ENCODE data around the gene NFIX. TPM values are rescaled to one million over a fixed set of nuclear protein-coding genes. Genes with fewer than 3 reads are reported as not detected.

Gene NFIX
- total RNA-seq, 4 donors from 2014 or later: 126 to 223 (median 176) TPM

DNA sequence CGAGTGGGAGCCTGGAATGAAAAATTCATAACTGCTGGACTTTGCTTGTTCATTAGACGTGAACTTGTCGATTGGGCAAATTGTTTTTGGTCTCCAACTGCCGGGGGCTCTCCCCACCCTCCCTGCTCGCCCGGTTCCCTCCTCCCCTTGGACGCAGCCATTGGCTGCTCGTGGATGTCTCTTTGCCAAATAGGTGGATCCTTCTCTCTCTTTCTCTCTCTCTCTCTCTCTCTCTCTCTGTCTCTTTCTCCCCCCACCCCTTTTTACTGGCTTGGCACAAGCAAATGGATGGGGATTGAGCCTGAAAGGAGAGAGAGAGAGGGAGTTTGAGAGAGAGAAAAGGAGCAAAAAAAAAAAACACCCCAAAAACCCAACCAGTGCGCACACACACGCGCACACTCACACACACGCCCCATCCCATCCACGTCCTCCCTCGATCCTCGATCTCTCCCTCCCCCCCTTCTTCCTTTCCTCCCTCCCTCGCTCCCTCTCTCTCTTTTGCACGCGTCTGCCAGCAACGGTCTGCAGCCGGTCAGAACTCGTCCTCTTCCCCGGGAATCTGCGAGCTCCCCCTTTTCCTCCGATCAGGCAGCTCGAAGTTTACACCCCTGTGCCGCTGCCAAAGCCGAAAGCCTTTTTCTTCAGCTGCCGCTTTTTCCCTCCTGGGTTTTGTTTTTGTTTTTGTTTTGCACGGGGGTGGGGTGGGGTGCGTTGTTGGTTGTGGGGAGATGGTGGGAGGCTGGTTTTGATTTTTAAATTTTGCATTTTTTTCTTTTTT, 27.8 kb downstream of the NFIX start:
- Histone ChIP-seq H3K27me3 (no peaks in the 10 kb centered on the region), H3K27ac (peak overlapping the region; percentile 97), H3K9me3 (no peaks in the 10 kb centered on the region), H3K4me3 (peak overlapping the region; percentile 55), H3K36me3 (no peaks in the 10 kb centered on the region), H3K4me1 (peaks cover 98% of the 10 kb centered on the region)
- peak; percentile 93 to 95 for DNase-seq (ENCODE audit: low spot score in 2 of 2)
- 1% methylated on average over 30 of the region's 30 CpGs for WGBS
- TF ChIP-seq POLR2A (IDR thresholded peaks at IDR 0.05) (no peak), POLR2AphosphoS5 (IDR thresholded peaks at IDR 0.05) (peak in 2 of 3 donors; percentile 55 to 58)

DNA sequence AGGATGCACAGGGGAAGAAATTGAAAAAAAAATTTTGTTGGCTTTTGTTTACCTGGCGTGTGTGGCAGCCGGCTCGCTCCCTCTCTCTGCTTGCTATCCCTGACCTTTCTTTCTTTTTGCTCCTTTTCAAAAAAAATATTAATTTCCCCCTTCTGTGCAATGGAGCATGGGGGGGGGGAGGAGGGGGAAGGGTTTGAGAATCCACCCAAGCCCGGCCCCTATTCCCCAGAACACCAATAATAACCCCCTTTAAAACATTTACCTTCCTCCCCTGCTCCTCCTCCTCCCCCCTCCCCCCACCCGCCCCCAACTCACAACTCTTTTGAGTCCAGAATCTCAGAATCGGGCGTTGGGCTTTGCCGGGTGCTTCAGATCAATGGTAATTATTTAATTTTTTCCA, 28.4 kb downstream of the NFIX start:
- Histone ChIP-seq H3K27me3 (no peaks in the 10 kb centered on the region), H3K36me3 (no peaks in the 10 kb centered on the region), H3K27ac (peak overlapping the region; percentile 97), H3K9me3 (no peaks in the 10 kb centered on the region), H3K4me3 (peak overlapping the region; percentile 55), H3K4me1 (peaks cover 98% of the 10 kb centered on the region)
- TF ChIP-seq POLR2A (IDR thresholded peaks at IDR 0.05): no peak
- TF ChIP-seq EP300 (IDR thresholded peaks at IDR 0.05): no peak
- TF ChIP-seq CTCF (IDR thresholded peaks at IDR 0.05): no peak
- TF ChIP-seq POLR2AphosphoS5 (IDR thresholded peaks at IDR 0.05): no peak
- no peak for DNase-seq (ENCODE audit: low spot score in 2 of 2)
- WGBS: 4% methylated on average over 8 of the region's 8 CpGs

- WGBS: 8% methylated on average over 37 of the region's 37 CpGs
- no peaks in the 10 kb centered on the region for H3K36me3 ChIP-seq
- TF ChIP-seq POLR2AphosphoS5 (IDR thresholded peaks at IDR 0.05) (no peak), CTCF (IDR thresholded peaks at IDR 0.05) (no peak), POLR2A (IDR thresholded peaks at IDR 0.05) (no peak), EP300 (IDR thresholded peaks at IDR 0.05) (no peak)
- H3K4me1 ChIP-seq: peaks cover 98% of the 10 kb centered on the region
- H3K27me3 ChIP-seq: no peaks in the 10 kb centered on the region
- peak overlapping the region; percentile 55 for H3K4me3 ChIP-seq
- peak overlapping the region; percentile 97 for H3K27ac ChIP-seq
- no peak for DNase-seq (ENCODE audit: low spot score in 2 of 2)
- no peaks in the 10 kb centered on the region for H3K9me3 ChIP-seq
Measured at GRCh38 chr19:13024126-13024950, 29.1 kb downstream of the NFIX start.

- H3K4me1 ChIP-seq: peaks cover 98% of the 10 kb centered on the region
- H3K36me3 ChIP-seq: no peaks in the 10 kb centered on the region
- H3K27me3 ChIP-seq: no peaks in the 10 kb centered on the region
- no peaks in the 10 kb centered on the region for H3K9me3 ChIP-seq
- H3K4me3 ChIP-seq: peak overlapping the region; percentile 55
- 29% methylated on average over 38 of the region's 48 CpGs for WGBS
- no peak for TF ChIP-seq CTCF (IDR thresholded peaks at IDR 0.05)
- TF ChIP-seq EP300 (IDR thresholded peaks at IDR 0.05): no peak
- no peak for TF ChIP-seq POLR2A (IDR thresholded peaks at IDR 0.05)
- no peak for TF ChIP-seq POLR2AphosphoS5 (IDR thresholded peaks at IDR 0.05)
- DNase-seq (ENCODE audit: low spot score in 2 of 2): no peak
- peak overlapping the region; percentile 97 for H3K27ac ChIP-seq
Measured at GRCh38 chr19:13024951-13025697, 29.8 kb downstream of the NFIX start.

DNA sequence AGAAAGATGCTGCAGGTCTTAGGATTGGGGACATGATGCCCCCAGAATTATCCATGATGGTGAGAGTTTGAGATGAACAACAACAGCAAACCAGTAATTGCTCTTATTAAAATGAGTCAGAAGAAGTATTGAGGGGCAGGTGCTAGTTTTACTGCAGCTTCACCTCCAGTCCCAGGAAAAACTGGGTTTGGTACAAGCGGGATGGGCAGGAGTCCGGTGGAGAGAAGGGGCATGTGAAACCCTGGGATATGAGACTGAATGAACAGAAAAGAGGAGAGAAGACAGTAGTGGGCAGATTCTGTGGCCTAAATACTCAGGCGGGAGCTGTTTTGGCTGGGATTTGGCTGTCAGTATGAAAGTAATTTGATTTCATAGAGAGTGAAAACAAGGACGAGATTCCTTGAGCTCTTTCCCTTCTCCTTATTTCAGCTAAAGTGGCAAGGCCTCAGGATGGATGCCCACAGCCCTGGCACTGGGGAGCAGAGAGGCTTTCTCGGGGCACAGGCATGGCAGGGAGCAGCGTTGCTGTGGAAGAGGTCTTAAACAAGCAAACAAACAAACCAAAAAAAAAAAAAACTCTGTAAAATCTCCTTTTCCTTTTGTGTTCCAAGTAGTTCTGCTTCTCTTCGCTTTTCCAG, 30.7 kb downstream of the NFIX start:
- H3K27ac ChIP-seq: peak overlapping the region; percentile 97
- peak overlapping the region; percentile 55 for H3K4me3 ChIP-seq
- TF ChIP-seq POLR2AphosphoS5 (IDR thresholded peaks at IDR 0.05) (no peak), CTCF (IDR thresholded peaks at IDR 0.05) (no peak), POLR2A (IDR thresholded peaks at IDR 0.05) (no peak), EP300 (IDR thresholded peaks at IDR 0.05) (no peak)
- no peak for DNase-seq (ENCODE audit: low spot score in 2 of 2)
- WGBS: 29% methylated on average over 7 of the region's 7 CpGs
- no peaks in the 10 kb centered on the region for H3K36me3 ChIP-seq
- peaks cover 98% of the 10 kb centered on the region for H3K4me1 ChIP-seq
- H3K27me3 ChIP-seq: no peaks in the 10 kb centered on the region
- no peaks in the 10 kb centered on the region for H3K9me3 ChIP-seq
